Measurements from ENCODE around the gene MYO15B. TPM values are rescaled to one million over a fixed set of nuclear protein-coding genes. Genes with fewer than 3 reads are reported as not detected.

MYO15B gene
- total RNA-seq, 1 donor from 2014 or later, result 43.8 TPM

GRCh38 chr17:75601057-75601987 is 13.7 kb downstream of the MYO15B start:
- Histone ChIP-seq H3K9me3 (ENCODE audit: control insufficient read depth in 3 of 3, low read length in 3 of 3) (no peaks in the 10 kb centered on the region), H3K36me3 (ENCODE audit: control insufficient read depth in 3 of 3, insufficient read depth in 3 of 3, low read length in 3 of 3) (no peaks in the 10 kb centered on the region), H3K4me1 (ENCODE audit: control insufficient read depth in 3 of 3, insufficient read depth in 3 of 3, low read length in 3 of 3) (no peaks in the 10 kb centered on the region), H3K4me3 (ENCODE audit: low read length in 3 of 3) (no peak overlapping the region), H3K27ac (ENCODE audit: low read depth, low read length) (no peak overlapping the region), H3K27me3 (ENCODE audit: control insufficient read depth in 3 of 3, insufficient read depth in 3 of 3, low read length in 3 of 3) (peaks cover 0 to 9% (median 5%) of the 10 kb centered on the region in 3 donors), H3K9ac (ENCODE audit: low read depth in 1 of 3, low read length in 3 of 3) (no peak overlapping the region)

GRCh38 chr17:75602644-75603043 is 15.0 kb downstream of the MYO15B start:
- H3K27ac ChIP-seq (ENCODE audit: low read depth, low read length), result no peak overlapping the region
- no peak overlapping the region for H3K9ac ChIP-seq (ENCODE audit: low read depth in 1 of 3, low read length in 3 of 3)
- H3K4me3 ChIP-seq (ENCODE audit: low read length in 3 of 3), result no peak overlapping the region
- H3K27me3 ChIP-seq (ENCODE audit: control insufficient read depth in 3 of 3, insufficient read depth in 3 of 3, low read length in 3 of 3), result peaks cover 0 to 5% (median 0%) of the 10 kb centered on the region in 3 donors
- no peaks in the 10 kb centered on the region for H3K36me3 ChIP-seq (ENCODE audit: control insufficient read depth in 3 of 3, insufficient read depth in 3 of 3, low read length in 3 of 3)
- H3K4me1 ChIP-seq (ENCODE audit: control insufficient read depth in 3 of 3, insufficient read depth in 3 of 3, low read length in 3 of 3), result no peaks in the 10 kb centered on the region
- H3K9me3 ChIP-seq (ENCODE audit: control insufficient read depth in 3 of 3, low read length in 3 of 3), result no peaks in the 10 kb centered on the region

- Histone ChIP-seq H3K4me1 (ENCODE audit: control insufficient read depth in 3 of 3, insufficient read depth in 3 of 3, low read length in 3 of 3) (no peaks in the 10 kb centered on the region), H3K9me3 (ENCODE audit: control insufficient read depth in 3 of 3, low read length in 3 of 3) (no peaks in the 10 kb centered on the region), H3K36me3 (ENCODE audit: control insufficient read depth in 3 of 3, insufficient read depth in 3 of 3, low read length in 3 of 3) (no peaks in the 10 kb centered on the region)
Observed at GRCh38 chr17:75603123-75603522, 15.5 kb downstream of the MYO15B start.

GRCh38 chr17:75604034-75604695 is 16.6 kb downstream of the MYO15B start:
- no peaks in the 10 kb centered on the region for H3K9me3 ChIP-seq (ENCODE audit: control insufficient read depth in 3 of 3, low read length in 3 of 3)
- H3K27ac ChIP-seq (ENCODE audit: low read depth, low read length), result no peak overlapping the region
- H3K4me3 ChIP-seq (ENCODE audit: low read length in 3 of 3), result no peak overlapping the region
- no peaks in the 10 kb centered on the region for H3K4me1 ChIP-seq (ENCODE audit: control insufficient read depth in 3 of 3, insufficient read depth in 3 of 3, low read length in 3 of 3)
- no peaks in the 10 kb centered on the region for H3K36me3 ChIP-seq (ENCODE audit: control insufficient read depth in 3 of 3, insufficient read depth in 3 of 3, low read length in 3 of 3)
- H3K27me3 ChIP-seq (ENCODE audit: control insufficient read depth in 3 of 3, insufficient read depth in 3 of 3, low read length in 3 of 3), result peaks cover 0 to 5% (median 0%) of the 10 kb centered on the region in 3 donors
- H3K9ac ChIP-seq (ENCODE audit: low read depth in 1 of 3, low read length in 3 of 3), result no peak overlapping the region

More at GRCh38 chr17:75603123-75603522, 15.5 kb downstream of the MYO15B start:
- no peak overlapping the region for H3K9ac ChIP-seq (ENCODE audit: low read depth in 1 of 3, low read length in 3 of 3)
- peaks cover 0 to 5% (median 0%) of the 10 kb centered on the region in 3 donors for H3K27me3 ChIP-seq (ENCODE audit: control insufficient read depth in 3 of 3, insufficient read depth in 3 of 3, low read length in 3 of 3)
- H3K4me3 ChIP-seq (ENCODE audit: low read length in 3 of 3), result no peak overlapping the region
- H3K27ac ChIP-seq (ENCODE audit: low read depth, low read length), result no peak overlapping the region

- Histone ChIP-seq H3K9ac (ENCODE audit: low read depth in 1 of 3, low read length in 3 of 3) (no peak overlapping the region), H3K4me1 (ENCODE audit: control insufficient read depth in 3 of 3, insufficient read depth in 3 of 3, low read length in 3 of 3) (no peaks in the 10 kb centered on the region), H3K36me3 (ENCODE audit: control insufficient read depth in 3 of 3, insufficient read depth in 3 of 3, low read length in 3 of 3) (peaks cover 0 to 2% (median 0%) of the 10 kb centered on the region in 3 donors), H3K9me3 (ENCODE audit: control insufficient read depth in 3 of 3, low read length in 3 of 3) (no peaks in the 10 kb centered on the region), H3K4me3 (ENCODE audit: low read length in 3 of 3) (no peak overlapping the region), H3K27me3 (ENCODE audit: control insufficient read depth in 3 of 3, insufficient read depth in 3 of 3, low read length in 3 of 3) (peaks cover 0 to 5% (median 0%) of the 10 kb centered on the region in 3 donors), H3K27ac (ENCODE audit: low read depth, low read length) (no peak overlapping the region)
Observed at GRCh38 chr17:75605790-75606189, 18.2 kb downstream of the MYO15B start.

- Histone ChIP-seq H3K36me3 (ENCODE audit: control insufficient read depth in 3 of 3, insufficient read depth in 3 of 3, low read length in 3 of 3) (peaks cover 0 to 4% (median 0%) of the 10 kb centered on the region in 3 donors), H3K4me3 (ENCODE audit: low read length in 3 of 3) (no peak overlapping the region), H3K4me1 (ENCODE audit: control insufficient read depth in 3 of 3, insufficient read depth in 3 of 3, low read length in 3 of 3) (no peaks in the 10 kb centered on the region), H3K9ac (ENCODE audit: low read depth in 1 of 3, low read length in 3 of 3) (no peak overlapping the region), H3K27ac (ENCODE audit: low read depth, low read length) (no peak overlapping the region), H3K27me3 (ENCODE audit: control insufficient read depth in 3 of 3, insufficient read depth in 3 of 3, low read length in 3 of 3) (no peaks in the 10 kb centered on the region), H3K9me3 (ENCODE audit: control insufficient read depth in 3 of 3, low read length in 3 of 3) (no peaks in the 10 kb centered on the region)
Observed at GRCh38 chr17:75607086-75607485, 19.5 kb downstream of the MYO15B start.

GRCh38 chr17:75610103-75610984 is 22.7 kb downstream of the MYO15B start:
- no peak overlapping the region for H3K27ac ChIP-seq (ENCODE audit: low read depth, low read length)
- no peak overlapping the region for H3K4me3 ChIP-seq (ENCODE audit: low read length in 3 of 3)
- H3K9me3 ChIP-seq (ENCODE audit: control insufficient read depth in 3 of 3, low read length in 3 of 3), result no peaks in the 10 kb centered on the region
- no peaks in the 10 kb centered on the region for H3K4me1 ChIP-seq (ENCODE audit: control insufficient read depth in 3 of 3, insufficient read depth in 3 of 3, low read length in 3 of 3)
- no peaks in the 10 kb centered on the region for H3K27me3 ChIP-seq (ENCODE audit: control insufficient read depth in 3 of 3, insufficient read depth in 3 of 3, low read length in 3 of 3)
- H3K9ac ChIP-seq (ENCODE audit: low read depth in 1 of 3, low read length in 3 of 3), result no peak overlapping the region
- H3K36me3 ChIP-seq (ENCODE audit: control insufficient read depth in 3 of 3, insufficient read depth in 3 of 3, low read length in 3 of 3), result peaks cover 0 to 7% (median 3%) of the 10 kb centered on the region in 3 donors

- H3K9me3 ChIP-seq (ENCODE audit: control insufficient read depth in 3 of 3, low read length in 3 of 3), result no peaks in the 10 kb centered on the region
- H3K4me3 ChIP-seq (ENCODE audit: low read length in 3 of 3), result no peak overlapping the region
- H3K27ac ChIP-seq (ENCODE audit: low read depth, low read length), result no peak overlapping the region
- H3K36me3 ChIP-seq (ENCODE audit: control insufficient read depth in 3 of 3, insufficient read depth in 3 of 3, low read length in 3 of 3), result peaks cover 0 to 7% (median 3%) of the 10 kb centered on the region in 3 donors
- no peaks in the 10 kb centered on the region for H3K27me3 ChIP-seq (ENCODE audit: control insufficient read depth in 3 of 3, insufficient read depth in 3 of 3, low read length in 3 of 3)
- no peak overlapping the region for H3K9ac ChIP-seq (ENCODE audit: low read depth in 1 of 3, low read length in 3 of 3)
- no peaks in the 10 kb centered on the region for H3K4me1 ChIP-seq (ENCODE audit: control insufficient read depth in 3 of 3, insufficient read depth in 3 of 3, low read length in 3 of 3)
Observed at GRCh38 chr17:75611851-75612429, 24.3 kb downstream of the MYO15B start.

GRCh38 chr17:75612906-75613626 is 25.5 kb downstream of the MYO15B start:
- Histone ChIP-seq H3K9ac (ENCODE audit: low read depth in 1 of 3, low read length in 3 of 3) (no peak overlapping the region), H3K36me3 (ENCODE audit: control insufficient read depth in 3 of 3, insufficient read depth in 3 of 3, low read length in 3 of 3) (peaks cover 2 to 11% (median 6%) of the 10 kb centered on the region in 3 donors), H3K27ac (ENCODE audit: low read depth, low read length) (no peak overlapping the region), H3K4me1 (ENCODE audit: control insufficient read depth in 3 of 3, insufficient read depth in 3 of 3, low read length in 3 of 3) (no peaks in the 10 kb centered on the region), H3K4me3 (ENCODE audit: low read length in 3 of 3) (no peak overlapping the region), H3K9me3 (ENCODE audit: control insufficient read depth in 3 of 3, low read length in 3 of 3) (no peaks in the 10 kb centered on the region), H3K27me3 (ENCODE audit: control insufficient read depth in 3 of 3, insufficient read depth in 3 of 3, low read length in 3 of 3) (peaks cover 0 to 4% (median under 1%) of the 10 kb centered on the region in 3 donors)
